ENCODE results near the gene TBC1D2.

TBC1D2 gene

DNA sequence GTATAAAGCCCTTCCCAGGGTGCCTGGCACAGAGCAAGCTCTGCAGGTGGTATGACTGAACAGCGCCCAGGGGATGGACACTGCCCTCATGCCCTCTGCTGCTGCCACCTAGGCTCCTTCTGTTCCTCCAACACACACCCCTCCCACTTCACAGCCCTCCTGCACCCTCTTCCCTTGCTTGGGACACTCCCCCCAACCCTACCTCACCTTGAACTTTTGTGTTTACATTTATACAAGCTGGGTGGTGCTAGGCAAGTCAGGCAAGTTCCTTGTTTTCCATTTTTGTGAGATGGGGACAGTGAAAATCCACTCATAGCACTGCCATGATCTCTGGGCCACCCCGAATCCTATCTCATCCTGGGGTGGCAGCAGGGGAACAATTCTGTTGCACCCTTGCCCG, 44.2 kb downstream of the TBC1D2 start:
- Histone ChIP-seq H3K27ac (replicated peaks) (no peak overlapping the region), H3K27me3 (ENCODE audit: insufficient read depth, poor library complexity, severe bottlenecking) (no peaks in the 10 kb centered on the region), H3K4me3 (replicated peaks; ENCODE audit: insufficient read depth, low read length) (no peak overlapping the region)
- no peak for TF ChIP-seq GABPA (IDR thresholded peaks at IDR 0.05; ENCODE audit: low read depth)
- TF ChIP-seq POLR2AphosphoS5 (IDR thresholded peaks at IDR 0.05; ENCODE audit: low read depth): no peak
- TF ChIP-seq, protein P1, sequence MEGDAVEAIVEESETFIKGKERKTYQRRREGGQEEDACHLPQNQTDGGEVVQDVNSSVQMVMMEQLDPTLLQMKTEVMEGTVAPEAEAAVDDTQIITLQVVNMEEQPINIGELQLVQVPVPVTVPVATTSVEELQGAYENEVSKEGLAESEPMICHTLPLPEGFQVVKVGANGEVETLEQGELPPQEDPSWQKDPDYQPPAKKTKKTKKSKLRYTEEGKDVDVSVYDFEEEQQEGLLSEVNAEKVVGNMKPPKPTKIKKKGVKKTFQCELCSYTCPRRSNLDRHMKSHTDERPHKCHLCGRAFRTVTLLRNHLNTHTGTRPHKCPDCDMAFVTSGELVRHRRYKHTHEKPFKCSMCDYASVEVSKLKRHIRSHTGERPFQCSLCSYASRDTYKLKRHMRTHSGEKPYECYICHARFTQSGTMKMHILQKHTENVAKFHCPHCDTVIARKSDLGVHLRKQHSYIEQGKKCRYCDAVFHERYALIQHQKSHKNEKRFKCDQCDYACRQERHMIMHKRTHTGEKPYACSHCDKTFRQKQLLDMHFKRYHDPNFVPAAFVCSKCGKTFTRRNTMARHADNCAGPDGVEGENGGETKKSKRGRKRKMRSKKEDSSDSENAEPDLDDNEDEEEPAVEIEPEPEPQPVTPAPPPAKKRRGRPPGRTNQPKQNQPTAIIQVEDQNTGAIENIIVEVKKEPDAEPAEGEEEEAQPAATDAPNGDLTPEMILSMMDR (IDR thresholded peaks at IDR 0.05; ENCODE audit: insufficient read depth, low read length): no peak
- no peak for TF ChIP-seq REST (IDR thresholded peaks at IDR 0.05; ENCODE audit: insufficient replicate concordance, low read depth)
- no peak for TF ChIP-seq SPI1 (IDR thresholded peaks at IDR 0.05; ENCODE audit: borderline replicate concordance, low read depth)
- DNase-seq (ENCODE audit: low read depth in 1 of 2, low spot score in 1 of 2): no peak

DNA sequence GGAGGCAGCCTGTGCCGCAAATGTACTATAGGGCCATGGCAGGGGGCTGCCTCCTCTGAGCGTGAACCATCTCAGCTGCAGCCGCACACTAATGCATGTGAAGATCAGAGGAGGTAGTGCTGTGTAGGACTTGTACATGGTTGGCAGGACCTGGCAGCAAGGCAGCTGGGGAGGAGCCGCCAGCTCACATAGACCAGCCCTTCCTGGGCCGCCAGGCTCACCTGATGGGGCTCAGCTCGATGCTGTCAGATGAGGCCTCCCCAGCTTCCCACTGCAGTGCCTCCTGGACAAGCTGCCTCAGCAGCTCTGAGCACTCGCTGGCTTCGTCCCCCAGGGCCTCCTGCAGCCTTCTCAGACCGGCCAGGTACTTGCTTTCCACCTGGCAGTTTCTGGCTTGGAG, 45.0 kb downstream of the TBC1D2 start:
- Histone ChIP-seq H3K27ac (replicated peaks) (no peak overlapping the region), H3K4me3 (replicated peaks; ENCODE audit: insufficient read depth, low read length) (no peak overlapping the region), H3K27me3 (ENCODE audit: insufficient read depth, poor library complexity, severe bottlenecking) (no peaks in the 10 kb centered on the region)
- DNase-seq (ENCODE audit: low read depth in 1 of 2, low spot score in 1 of 2): no peak
- TF ChIP-seq GABPA (IDR thresholded peaks at IDR 0.05; ENCODE audit: low read depth): no peak
- TF ChIP-seq REST (IDR thresholded peaks at IDR 0.05; ENCODE audit: insufficient replicate concordance, low read depth): no peak
- no peak for TF ChIP-seq SPI1 (IDR thresholded peaks at IDR 0.05; ENCODE audit: borderline replicate concordance, low read depth)
- TF ChIP-seq, protein P1 (IDR thresholded peaks at IDR 0.05; ENCODE audit: insufficient read depth, low read length): no peak
- no peak for TF ChIP-seq POLR2AphosphoS5 (IDR thresholded peaks at IDR 0.05; ENCODE audit: low read depth)

- no peak overlapping the region for H3K27ac ChIP-seq (replicated peaks)
- H3K27me3 ChIP-seq (ENCODE audit: insufficient read depth, poor library complexity, severe bottlenecking): no peaks in the 10 kb centered on the region
- DNase-seq (ENCODE audit: low read depth in 1 of 2, low spot score in 1 of 2): no peak
- TF ChIP-seq GABPA (IDR thresholded peaks at IDR 0.05; ENCODE audit: low read depth) (no peak), SPI1 (IDR thresholded peaks at IDR 0.05; ENCODE audit: borderline replicate concordance, low read depth) (no peak), REST (IDR thresholded peaks at IDR 0.05; ENCODE audit: insufficient replicate concordance, low read depth) (no peak), POLR2AphosphoS5 (IDR thresholded peaks at IDR 0.05; ENCODE audit: low read depth) (no peak)
- TF ChIP-seq, protein P1 (IDR thresholded peaks at IDR 0.05; ENCODE audit: insufficient read depth, low read length): no peak
- no peak overlapping the region for H3K4me3 ChIP-seq (replicated peaks; ENCODE audit: insufficient read depth, low read length)
Measured at GRCh38 chr9:98209530-98209929, 45.9 kb downstream of the TBC1D2 start.

All from HL-60 (cell line).